Neural progenitor cell (in vitro differentiated cells): ENCODE results near the gene LSM11. TPM values are rescaled to one million over a fixed set of nuclear protein-coding genes. Genes with fewer than 3 reads are reported as not detected.

Experiments
- DNase-seq: peaks from one replicate; pipeline ENCODE4 v3.0.0-alpha.2; 2016; ENCODE audit warnings: low spot score
- H2AFZ ChIP-seq: fragments of 200-600 bp; sonication (generic); replicated peaks from 2 replicates; pipeline ENCODE4 v1.6.1; 2016; ENCODE audit warnings: antibody characterized with exemption
- H3F3A ChIP-seq: fragments of 200-600 bp; sonication (generic); 2 replicates; pipeline ENCODE4 v1.6.1; 2016; ENCODE audit warnings: antibody characterized with exemption, low read depth
- H3K27ac ChIP-seq: fragments of 200-600 bp; sonication (generic); 2 replicates; pipeline ENCODE4 v1.5.1; 2016; ENCODE audit warnings: mild to moderate bottlenecking
- H3K27me3 ChIP-seq: fragments of 200-600 bp; sonication (generic); 2 replicates; pipeline ENCODE4 v1.6.1; 2016; ENCODE audit warnings: mild to moderate bottlenecking, moderate library complexity
- H3K36me3 ChIP-seq: fragments of 200-600 bp; sonication (generic); 2 replicates; pipeline ENCODE4 v1.5.1; 2016
- H3K4me1 ChIP-seq: fragments of 200-600 bp; sonication (generic); 2 replicates; pipeline ENCODE4 v1.6.1; 2016; ENCODE audit warnings: mixed run types
- H3K4me2 ChIP-seq: fragments of 200-600 bp; sonication (generic); 2 replicates; pipeline ENCODE4 v1.6.1; 2016
- H3K4me3 ChIP-seq: fragments of 200-600 bp; sonication (generic); 2 replicates; pipeline ENCODE4 v1.5.1; 2016
- H3K79me2 ChIP-seq: fragments of 200-600 bp; sonication (generic); 2 replicates; pipeline ENCODE4 v1.6.1; 2016; ENCODE audit warnings: low read depth
- H3K9ac ChIP-seq: fragments of 200-600 bp; sonication (generic); 2 replicates; pipeline ENCODE4 v1.6.1; 2016
- H3K9me3 ChIP-seq: fragments of 200-600 bp; sonication (generic); 2 replicates; pipeline ENCODE4 v1.5.1; 2016; ENCODE audit warnings: low read depth
- H4K20me1 ChIP-seq: fragments of 200-600 bp; sonication (generic); 2 replicates; pipeline ENCODE4 v1.6.1; 2016; ENCODE audit warnings: low read depth
- H3K27ac Mint-ChIP-seq: 3 replicates; pipeline ENCODE4 v1.8.0; 2021; ENCODE audit warnings: mixed read lengths
- H3K27me3 Mint-ChIP-seq: 2 replicates; pipeline ENCODE4 v1.8.0; 2022; ENCODE audit warnings: low read depth, mild to moderate bottlenecking, inconsistent platforms, moderate library complexity, mixed read lengths; ENCODE audit not compliant: insufficient read depth
- H3K36me3 Mint-ChIP-seq: 3 replicates; pipeline ENCODE4 v1.8.0; 2021; ENCODE audit warnings: mixed read lengths
- H3K4me1 Mint-ChIP-seq: 3 replicates; pipeline ENCODE4 v1.8.0; 2021; ENCODE audit warnings: mixed read lengths
- H3K4me3 Mint-ChIP-seq: 3 replicates; pipeline ENCODE4 v1.8.0; 2021; ENCODE audit warnings: mild to moderate bottlenecking, moderate library complexity, mixed read lengths
- H3K9me3 Mint-ChIP-seq: 3 replicates; pipeline ENCODE4 v1.8.0; 2020; ENCODE audit warnings: mixed read lengths
- CTCF ChIP-seq: fragments of 200-600 bp; sonication (generic); IDR thresholded peaks from 2 replicates; pipeline ENCODE4 v1.5.1; 2017; ENCODE audit warnings: antibody characterized with exemption, mild to moderate bottlenecking
- EZH2 ChIP-seq: fragments of 200-600 bp; sonication (generic); IDR thresholded peaks from 2 replicates; pipeline ENCODE4 v1.6.1; 2017; ENCODE audit warnings: antibody characterized with exemption, mild to moderate bottlenecking, moderate library complexity
- EZH2phosphoT487 ChIP-seq: fragments of 200-600 bp; sonication (generic); IDR thresholded peaks from 2 replicates; pipeline ENCODE4 v1.6.1; 2017; ENCODE audit warnings: antibody characterized with exemption
- total RNA-seq: library from RNA; depleted of rRNA; stranded (reverse); fragments of >200 nt; gene quantifications from 2 replicates; pipeline ENCODE4 v1.2.3, GENCODE V29; 2015; ENCODE audit warnings: low replicate concordance

LSM11 gene
- total RNA-seq, 1 donor from 2014 or later: 13.6 TPM

GRCh38 chr5:157779221-157779620 lies 35.7 kb downstream of the LSM11 start:
- Histone ChIP-seq H3K27me3 (no peaks in the 10 kb centered on the region), H3K4me3 (no peak overlapping the region), H4K20me1 (no peaks in the 10 kb centered on the region), H2AFZ (no peak overlapping the region), H3K27ac (no peak overlapping the region), H3K36me3 (no peaks in the 10 kb centered on the region), H3K79me2 (no peaks in the 10 kb centered on the region), H3K9ac (no peak overlapping the region), H3K4me2 (no peak overlapping the region), H3K9me3 (no peaks in the 10 kb centered on the region), H3F3A (no peaks in the 10 kb centered on the region), H3K4me1 (no peaks in the 10 kb centered on the region)
- Mint-ChIP-seq H3K4me1 (no peaks in the 10 kb centered on the region), H3K9me3 (no peaks in the 10 kb centered on the region), H3K27ac (no peak overlapping the region), H3K36me3 (no peaks in the 10 kb centered on the region), H3K4me3 (no peak overlapping the region), H3K27me3 (no peaks in the 10 kb centered on the region)
- no peak for TF ChIP-seq EZH2
- TF ChIP-seq EZH2phosphoT487: no peak
- no peak for TF ChIP-seq CTCF
- no peak for DNase-seq

GRCh38 chr5:157785801-157786200 lies 42.3 kb downstream of the LSM11 start:
- H3K27me3 Mint-ChIP-seq: no peaks in the 10 kb centered on the region
- H3K27ac Mint-ChIP-seq: no peak overlapping the region
- DNase-seq: no peak
- H3K4me3 Mint-ChIP-seq: no peak overlapping the region
- no peaks in the 10 kb centered on the region for H3K27me3 ChIP-seq
- H3K4me1 Mint-ChIP-seq: no peaks in the 10 kb centered on the region
- H3K4me1 ChIP-seq: no peaks in the 10 kb centered on the region
- no peak overlapping the region for H3K9ac ChIP-seq
- no peaks in the 10 kb centered on the region for H3K9me3 Mint-ChIP-seq
- TF ChIP-seq EZH2 (no peak), EZH2phosphoT487 (no peak), CTCF (no peak)
- no peaks in the 10 kb centered on the region for H3F3A ChIP-seq
- H3K27ac ChIP-seq: no peak overlapping the region
- no peak overlapping the region for H3K4me3 ChIP-seq
- no peaks in the 10 kb centered on the region for H3K79me2 ChIP-seq
- no peaks in the 10 kb centered on the region for H3K9me3 ChIP-seq
- H3K4me2 ChIP-seq: no peak overlapping the region
- peaks cover 16% of the 10 kb centered on the region for H3K36me3 Mint-ChIP-seq
- no peak overlapping the region for H2AFZ ChIP-seq
- peaks cover 11% of the 10 kb centered on the region for H3K36me3 ChIP-seq
- no peaks in the 10 kb centered on the region for H4K20me1 ChIP-seq

GRCh38 chr5:157793301-157793700 lies 49.8 kb downstream of the LSM11 start:
- no peaks in the 10 kb centered on the region for H3K27me3 Mint-ChIP-seq
- peaks cover 21% of the 10 kb centered on the region for H3K36me3 Mint-ChIP-seq
- Histone ChIP-seq H3K9me3 (no peaks in the 10 kb centered on the region), H3K4me1 (no peaks in the 10 kb centered on the region), H3F3A (no peaks in the 10 kb centered on the region), H3K36me3 (no peaks in the 10 kb centered on the region), H3K9ac (no peak overlapping the region), H3K4me3 (no peak overlapping the region), H2AFZ (no peak overlapping the region), H3K27me3 (no peaks in the 10 kb centered on the region), H3K4me2 (no peak overlapping the region), H4K20me1 (no peaks in the 10 kb centered on the region), H3K79me2 (no peaks in the 10 kb centered on the region), H3K27ac (no peak overlapping the region)
- no peaks in the 10 kb centered on the region for H3K9me3 Mint-ChIP-seq
- H3K4me3 Mint-ChIP-seq: no peak overlapping the region
- no peak overlapping the region for H3K27ac Mint-ChIP-seq
- H3K4me1 Mint-ChIP-seq: no peaks in the 10 kb centered on the region
- TF ChIP-seq EZH2: no peak
- no peak for TF ChIP-seq CTCF
- no peak for TF ChIP-seq EZH2phosphoT487
- DNase-seq: no peak

GRCh38 chr5:157799578-157799977 lies 56.1 kb downstream of the LSM11 start:
- Histone ChIP-seq H3K27ac (no peak overlapping the region), H3K9ac (no peak overlapping the region), H3K36me3 (peaks cover 17% of the 10 kb centered on the region), H3K9me3 (no peaks in the 10 kb centered on the region), H3K4me2 (no peak overlapping the region), H3F3A (no peaks in the 10 kb centered on the region), H3K27me3 (no peaks in the 10 kb centered on the region), H3K79me2 (no peaks in the 10 kb centered on the region), H4K20me1 (no peaks in the 10 kb centered on the region), H2AFZ (no peak overlapping the region), H3K4me3 (no peak overlapping the region), H3K4me1 (no peaks in the 10 kb centered on the region)
- H3K4me3 Mint-ChIP-seq: no peak overlapping the region
- no peaks in the 10 kb centered on the region for H3K4me1 Mint-ChIP-seq
- H3K36me3 Mint-ChIP-seq: peaks cover 15% of the 10 kb centered on the region
- H3K27ac Mint-ChIP-seq: no peak overlapping the region
- TF ChIP-seq EZH2phosphoT487: no peak
- no peak for TF ChIP-seq EZH2
- no peak for TF ChIP-seq CTCF
- no peak for DNase-seq
- no peaks in the 10 kb centered on the region for H3K9me3 Mint-ChIP-seq
- no peaks in the 10 kb centered on the region for H3K27me3 Mint-ChIP-seq
